ENCODE results near the gene NSUN6.

Gene NSUN6, protein sequence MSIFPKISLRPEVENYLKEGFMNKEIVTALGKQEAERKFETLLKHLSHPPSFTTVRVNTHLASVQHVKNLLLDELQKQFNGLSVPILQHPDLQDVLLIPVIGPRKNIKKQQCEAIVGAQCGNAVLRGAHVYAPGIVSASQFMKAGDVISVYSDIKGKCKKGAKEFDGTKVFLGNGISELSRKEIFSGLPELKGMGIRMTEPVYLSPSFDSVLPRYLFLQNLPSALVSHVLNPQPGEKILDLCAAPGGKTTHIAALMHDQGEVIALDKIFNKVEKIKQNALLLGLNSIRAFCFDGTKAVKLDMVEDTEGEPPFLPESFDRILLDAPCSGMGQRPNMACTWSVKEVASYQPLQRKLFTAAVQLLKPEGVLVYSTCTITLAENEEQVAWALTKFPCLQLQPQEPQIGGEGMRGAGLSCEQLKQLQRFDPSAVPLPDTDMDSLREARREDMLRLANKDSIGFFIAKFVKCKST

GRCh38 chr10:18651324-18652007 lies at the start of gene NSUN6:
TSS of gene NSUN6 (minus strand) at chr10:18651587. CDS start at chr10:18651203, 384 bp downstream.
- peak; percentile 94 for DNase-seq

GRCh38 chr10:18699849-18700840 lies 48.8 kb upstream of the NSUN6 start:
- no peak for DNase-seq

DNA sequence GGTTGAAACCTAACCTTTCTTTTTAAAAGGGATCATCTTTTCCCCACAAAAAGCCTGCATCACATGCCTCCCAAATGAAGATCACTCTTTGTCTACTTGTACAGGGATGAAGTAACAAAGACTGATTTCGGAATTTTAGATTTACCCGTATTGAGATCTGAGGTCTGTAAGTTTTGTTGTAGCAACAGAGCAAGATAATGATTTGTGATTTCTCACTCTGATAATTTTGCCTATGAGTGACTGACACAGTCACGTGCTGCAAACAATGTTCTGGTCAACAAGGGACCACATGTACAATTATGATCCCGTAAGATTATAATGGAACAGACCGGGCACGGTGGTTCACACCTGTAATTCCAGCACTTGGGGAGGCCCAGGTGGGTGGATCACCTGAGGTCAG lies 39.2 kb upstream of the NSUN6 start:
- DNase-seq: no peak

DNA sequence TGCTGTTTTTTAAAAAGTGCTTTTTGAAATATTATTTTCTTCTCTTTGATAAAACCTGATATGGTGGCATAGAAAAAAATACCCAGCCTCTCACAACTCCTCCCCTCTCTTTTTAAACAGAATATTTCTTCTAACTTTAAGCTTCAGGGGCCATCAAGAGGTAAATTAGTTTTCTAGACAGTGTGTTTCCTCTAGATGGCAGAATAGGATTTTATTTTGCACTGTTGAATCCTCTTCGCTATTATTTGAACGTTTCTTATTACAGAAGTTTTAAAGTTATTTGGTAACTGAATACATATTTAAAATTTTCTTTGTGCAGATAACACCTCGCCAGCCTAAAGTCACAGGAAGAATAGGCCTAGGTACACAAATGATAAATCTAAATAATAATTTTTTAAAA lies 38.1 kb upstream of the NSUN6 start:
- DNase-seq: peak; percentile 72

DNA sequence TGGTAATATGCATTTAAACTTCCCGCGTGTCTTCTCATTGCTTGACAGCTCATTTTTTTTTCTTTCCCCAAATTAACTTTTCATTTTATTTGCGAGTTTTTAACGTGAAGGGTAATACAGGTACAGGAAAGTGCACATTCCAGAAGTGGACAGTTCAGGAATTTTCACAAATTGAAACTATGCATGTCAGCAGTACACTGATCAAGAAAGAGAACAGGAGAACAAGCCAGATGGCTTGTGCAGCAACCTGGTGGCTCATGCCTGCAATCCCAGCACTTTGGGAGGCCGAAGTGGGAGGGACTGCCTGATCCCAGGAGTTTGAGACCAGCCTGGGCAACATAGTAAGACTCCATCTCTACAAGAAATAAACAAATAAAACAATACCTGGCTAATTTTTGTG lies 36.3 kb upstream of the NSUN6 start:
- DNase-seq: no peak

- DNase-seq: no peak
Observed at GRCh38 chr10:18687195-18687594, 35.8 kb upstream of the NSUN6 start.

- no peak for DNase-seq
Observed at GRCh38 chr10:18685555-18685954, 34.2 kb upstream of the NSUN6 start.

GRCh38 chr10:18684953-18685352 lies 33.6 kb upstream of the NSUN6 start:
- DNase-seq: no peak

- DNase-seq: no peak
Observed at GRCh38 chr10:18684416-18684815, 33.0 kb upstream of the NSUN6 start.

GRCh38 chr10:18683427-18683826 lies 32.0 kb upstream of the NSUN6 start:
- DNase-seq: no peak

GRCh38 chr10:18681971-18682411 lies 30.6 kb upstream of the NSUN6 start:
- DNase-seq: no peak

DNA sequence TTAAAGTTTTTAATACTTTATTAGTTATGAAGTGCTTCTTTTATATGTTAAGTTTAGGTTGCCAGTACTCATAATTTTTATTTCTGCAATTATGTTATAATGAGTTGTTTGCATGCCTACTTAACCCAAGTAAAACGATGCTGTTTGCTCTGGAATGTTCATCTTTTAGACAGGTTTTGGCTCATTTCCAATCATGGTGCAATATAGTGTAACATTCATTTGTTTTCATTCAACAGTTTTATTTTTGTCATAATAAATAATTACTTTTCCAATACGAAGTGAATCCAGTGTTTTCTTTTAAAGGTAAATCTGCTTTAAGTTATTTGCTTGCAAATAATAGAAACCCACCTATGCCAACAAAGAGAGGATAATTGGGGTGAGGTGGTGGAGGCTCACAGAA lies 30.0 kb upstream of the NSUN6 start:
- no peak for DNase-seq

- DNase-seq: no peak
Observed at GRCh38 chr10:18680754-18681153, 29.4 kb upstream of the NSUN6 start.

DNA sequence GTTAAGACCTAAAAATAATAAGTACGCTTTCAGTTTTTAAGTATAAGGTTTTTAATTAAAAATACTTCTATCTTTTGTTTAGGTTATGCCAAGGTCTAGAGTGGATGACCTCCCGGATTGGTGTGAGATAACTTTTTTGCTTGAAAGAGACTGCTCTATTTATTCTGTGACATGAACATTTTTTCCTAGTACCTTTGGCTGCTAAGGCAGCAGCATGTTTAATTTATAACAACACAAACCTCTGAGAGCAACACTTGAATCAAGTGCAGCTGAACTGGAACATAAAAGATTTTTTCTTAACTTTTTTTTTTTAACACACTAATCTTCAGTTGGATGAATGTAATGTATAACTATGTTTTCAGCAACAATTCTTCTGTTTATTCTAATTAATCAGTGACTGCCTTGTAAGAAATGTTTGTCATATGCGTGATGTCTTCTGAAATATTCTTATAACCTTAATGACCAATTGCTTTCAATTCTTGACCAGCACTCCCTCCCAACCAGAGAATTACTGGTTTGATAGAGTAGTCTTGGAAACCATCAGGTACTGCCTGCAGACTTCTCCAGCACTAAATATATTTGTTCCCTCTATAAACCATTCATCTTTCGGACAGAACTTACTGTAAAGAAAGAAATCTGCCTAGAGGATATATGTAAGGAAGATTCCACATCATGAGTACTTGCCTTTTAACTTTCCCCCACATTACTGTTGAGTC lies 23.9 kb upstream of the NSUN6 start:
- no peak for DNase-seq

- no peak for DNase-seq
Observed at GRCh38 chr10:18668026-18668425, 16.6 kb upstream of the NSUN6 start.

GRCh38 chr10:18666810-18667209 lies 15.4 kb upstream of the NSUN6 start:
- DNase-seq: no peak

GRCh38 chr10:18665815-18666558 lies 14.6 kb upstream of the NSUN6 start:
- DNase-seq: no peak

- DNase-seq: peak; percentile 62
Observed at GRCh38 chr10:18664841-18665478, 13.6 kb upstream of the NSUN6 start.

DNA sequence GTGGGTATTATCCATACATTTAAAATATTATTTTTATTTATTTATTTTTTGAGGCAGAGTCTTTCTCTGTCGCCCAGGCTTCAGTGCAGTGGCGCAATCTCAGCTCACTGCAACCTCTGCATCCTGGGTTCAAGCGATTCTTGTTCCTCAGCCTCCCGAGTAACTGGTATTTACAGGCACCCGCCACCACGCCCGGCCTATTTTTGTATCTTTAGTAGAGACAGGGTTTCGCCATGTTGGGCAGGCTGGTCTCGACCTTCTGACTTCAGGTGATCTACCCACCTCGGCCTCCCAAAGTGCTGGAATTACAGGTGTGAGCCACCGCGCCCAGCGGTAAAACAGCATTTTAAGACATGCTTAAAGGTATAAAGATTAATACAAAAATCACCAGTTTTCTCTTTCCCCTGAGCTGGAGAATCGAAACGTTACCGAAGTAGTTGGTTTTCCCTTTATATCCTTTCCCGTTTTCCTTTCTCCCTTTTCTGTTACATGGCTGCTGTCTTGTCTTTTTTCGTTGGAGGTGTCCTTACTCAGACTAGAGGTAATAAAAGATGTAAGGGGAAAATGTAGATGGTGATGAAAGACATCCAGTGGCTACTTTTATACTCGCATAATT lies 9.5 kb upstream of the NSUN6 start:
- no peak for DNase-seq

DNA sequence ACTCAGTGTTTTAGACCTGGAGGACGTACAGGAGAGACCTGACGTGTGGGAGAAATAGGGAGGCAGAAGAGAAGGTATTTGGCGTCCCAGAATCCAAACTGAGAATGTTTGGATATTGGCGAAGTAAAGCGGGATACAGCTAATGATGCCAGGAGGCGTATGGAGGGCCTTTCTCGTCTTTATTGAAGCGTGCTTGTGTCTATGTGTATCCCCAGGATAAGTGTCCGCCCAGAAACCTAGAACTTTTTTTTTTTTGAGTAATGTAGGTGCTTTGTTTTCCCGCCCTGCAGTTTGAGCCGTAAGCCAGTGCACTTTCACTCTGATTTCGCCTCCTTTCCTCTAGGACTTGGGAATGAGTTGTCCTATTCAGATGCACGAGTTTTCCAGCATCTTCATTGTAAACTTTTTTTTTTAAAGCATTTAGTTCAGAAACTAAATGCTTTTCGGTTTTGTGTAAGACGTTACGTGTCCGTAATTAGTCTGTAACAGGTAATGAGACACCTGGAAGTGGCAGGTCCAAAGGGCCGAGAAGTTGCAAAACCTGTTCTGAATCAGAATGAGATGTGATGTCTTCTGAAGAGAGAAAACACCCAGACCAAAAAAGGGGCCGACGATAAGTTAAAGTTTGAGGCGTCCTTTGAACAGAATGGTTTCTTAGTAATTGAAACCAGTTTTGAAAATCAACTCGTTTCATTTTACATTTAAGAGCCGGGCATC lies 8.6 kb upstream of the NSUN6 start:
- peak; percentile 70 for DNase-seq

Measured in OCI-M1 (cell line).